Measurements from ENCODE around the gene KLHL26.

DNA sequence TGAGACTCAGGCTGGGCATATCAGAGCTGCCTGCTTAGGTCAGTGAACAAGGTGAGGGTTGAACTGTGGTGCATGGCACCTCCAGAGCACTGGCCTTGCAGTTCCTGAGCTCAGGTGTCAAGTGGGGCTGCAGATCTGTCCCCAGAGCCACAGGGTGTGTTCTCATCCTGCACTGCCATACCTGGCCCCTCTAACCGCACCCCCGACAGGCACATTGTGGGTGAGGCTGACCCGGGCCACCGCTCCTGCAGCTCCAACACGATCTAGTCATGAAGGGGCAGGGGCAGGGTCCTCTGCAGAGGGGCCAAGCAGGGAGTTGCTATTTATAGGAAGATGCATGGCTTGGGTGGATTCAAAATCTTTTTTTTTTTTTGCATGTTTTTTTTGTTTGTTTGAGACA is 30.0 kb downstream of the KLHL26 start:
- TF ChIP-seq EZH2 (IDR thresholded peaks at IDR 0.05; ENCODE audit: insufficient read depth, poor library complexity, severe bottlenecking), result no peak
- TF ChIP-seq EZH2phosphoT487 (IDR thresholded peaks at IDR 0.05; ENCODE audit: insufficient read depth, low read depth), result no peak

Measured in GM23248 (cell line).